DMS 273 treated with DMSO at 0.1 percent for 48 hours (cell line): ENCODE measurements around the gene TUFT1.
"Not testable (repeated sequence)": the region's sequence is repeated elsewhere in the genome, so short reads cannot be mapped to it uniquely, and the experiment has no call there.

Experiments
- DNase-seq: peaks from one replicate; lab custom pipeline; 2025; lab: John Stamatoyannopoulos, UW

TUFT1 gene

DNA sequence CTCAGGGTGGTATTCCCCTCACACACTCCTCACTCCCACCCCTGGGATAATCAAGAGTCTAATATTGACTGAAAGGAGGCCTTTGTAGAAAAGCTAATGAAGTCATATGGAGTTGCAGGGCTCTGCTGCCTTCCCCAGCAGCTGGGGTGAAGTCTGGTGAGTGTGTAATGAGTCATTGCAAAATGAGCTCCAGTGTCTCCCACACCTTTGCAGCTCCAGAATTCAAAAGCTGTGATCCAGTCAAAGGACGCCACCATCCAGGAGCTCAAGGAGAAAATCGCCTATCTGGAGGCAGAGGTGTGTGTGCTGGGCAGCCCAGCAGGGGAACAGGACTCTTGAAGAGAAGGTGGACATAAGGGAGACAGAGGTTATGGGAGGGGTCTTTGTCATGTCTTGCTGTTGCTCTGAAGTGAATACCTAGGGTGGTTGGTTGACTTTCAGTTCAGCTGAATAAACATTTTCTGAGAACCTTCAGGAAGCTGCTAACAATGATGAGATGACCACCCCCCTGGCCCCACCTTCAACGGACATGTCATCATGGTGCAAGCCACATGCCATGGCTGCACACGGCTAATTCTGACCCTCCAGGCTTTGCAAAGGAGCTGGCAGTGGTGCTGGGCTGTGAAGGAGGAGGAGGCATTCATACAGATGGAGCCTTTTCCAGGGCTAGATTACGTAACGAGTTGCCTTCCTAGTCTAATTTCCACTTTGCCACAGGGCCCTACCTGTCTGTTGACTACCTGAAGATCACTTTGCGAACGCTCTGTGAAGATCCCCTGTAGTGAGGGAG is 39.5 kb downstream of the TUFT1 start:
- DNase-seq: peak; percentile 3

DNA sequence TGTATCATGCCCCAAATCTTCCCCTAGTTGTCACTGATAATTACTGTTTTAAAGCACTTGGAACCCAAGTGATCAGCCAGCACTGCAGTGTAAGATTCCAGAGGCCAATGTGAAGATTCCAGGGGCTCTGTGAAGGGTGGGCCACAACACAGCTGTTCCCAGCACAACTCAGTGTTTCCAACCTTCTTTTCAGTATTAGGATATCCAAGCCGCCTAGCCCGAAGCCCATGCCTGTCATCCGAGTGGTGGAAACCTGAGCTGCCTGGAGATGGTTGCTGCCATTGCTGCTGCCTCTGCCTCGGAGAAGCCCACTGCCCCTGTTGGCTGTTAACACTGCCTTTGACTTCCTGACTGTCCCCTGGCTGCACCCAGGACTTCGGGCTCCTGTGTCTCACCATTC is 41.3 kb downstream of the TUFT1 start:
- DNase-seq: no peak

DNA sequence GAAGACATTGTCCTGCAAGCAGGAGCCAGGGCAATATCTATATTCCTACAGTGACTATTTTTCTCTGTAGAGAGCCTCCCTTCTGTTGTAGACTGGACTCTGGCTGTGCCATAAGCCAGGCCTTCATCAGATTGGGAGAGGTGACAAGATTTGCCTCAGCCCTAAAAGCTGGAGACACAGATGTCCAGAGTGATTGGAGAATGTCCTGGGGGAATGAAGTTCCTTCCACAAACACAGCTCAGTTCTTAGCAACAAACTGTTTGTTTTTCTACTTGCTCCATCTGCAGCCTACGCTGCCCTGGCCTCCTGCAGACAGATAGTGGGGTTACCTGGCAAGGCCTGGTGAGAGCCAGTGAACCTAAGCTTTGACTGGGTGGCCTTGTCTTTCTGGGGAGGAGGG is 41.8 kb downstream of the TUFT1 start:
- DNase-seq: no peak

DNA sequence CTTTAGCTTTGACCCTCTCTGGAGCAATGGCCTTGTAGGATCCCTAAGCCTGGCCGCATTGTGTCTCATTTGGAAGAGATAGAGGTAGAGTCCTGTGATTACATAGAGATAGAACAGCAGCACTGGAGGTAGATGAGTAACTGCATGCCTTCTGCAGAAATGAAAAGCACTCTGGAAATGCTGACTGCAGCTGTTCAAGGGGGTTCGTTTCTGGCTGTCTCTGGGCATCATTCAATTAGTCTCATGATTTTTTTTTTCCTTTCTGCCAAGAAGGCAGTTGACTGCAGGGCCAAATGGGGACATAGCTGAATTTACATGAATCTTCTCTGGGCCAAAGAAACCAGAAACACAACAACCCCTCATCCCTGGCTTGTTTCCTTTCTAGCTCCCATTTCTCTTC is 43.7 kb downstream of the TUFT1 start:
- no peak for DNase-seq

DNA sequence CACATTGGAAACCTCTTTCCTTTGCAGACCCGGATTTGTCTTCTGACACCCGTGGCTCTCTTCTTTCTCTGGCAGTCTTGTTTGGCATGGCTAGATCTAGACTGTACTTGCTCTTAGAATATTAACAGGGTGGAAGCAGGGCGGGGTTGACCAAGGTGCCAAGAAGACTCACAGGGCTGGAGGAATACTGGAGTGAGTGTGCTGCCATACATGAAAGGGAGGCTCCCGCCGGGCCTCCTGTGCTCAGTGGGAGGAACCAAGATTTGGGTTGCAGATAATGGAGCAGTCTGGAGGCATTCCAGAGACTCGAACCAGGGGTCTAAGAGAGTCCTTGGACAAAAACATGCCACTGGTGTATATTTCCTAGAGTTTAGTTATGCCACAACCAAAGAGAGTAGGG is 44.2 kb downstream of the TUFT1 start:
- DNase-seq: no peak

DNA sequence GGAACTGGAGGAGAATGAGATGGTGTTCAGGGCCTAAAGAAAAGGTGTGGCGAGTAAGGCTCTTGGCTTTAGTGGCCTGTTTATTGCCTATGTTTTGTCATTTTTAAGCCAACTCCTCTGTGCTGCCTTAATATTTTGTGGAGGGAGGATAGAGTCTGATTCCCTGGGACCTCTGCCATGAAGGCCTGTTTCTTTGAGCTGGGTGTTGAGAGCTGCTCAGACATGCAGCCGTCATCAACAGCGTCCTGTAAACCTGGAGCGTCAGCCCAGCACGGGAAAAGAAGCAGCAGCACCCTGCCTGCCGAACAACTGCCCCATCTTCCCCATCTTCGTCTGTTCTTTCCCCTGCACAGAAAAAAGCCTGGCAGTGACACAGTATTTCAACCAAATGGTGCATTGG is 44.7 kb downstream of the TUFT1 start:
- no peak for DNase-seq

DNA sequence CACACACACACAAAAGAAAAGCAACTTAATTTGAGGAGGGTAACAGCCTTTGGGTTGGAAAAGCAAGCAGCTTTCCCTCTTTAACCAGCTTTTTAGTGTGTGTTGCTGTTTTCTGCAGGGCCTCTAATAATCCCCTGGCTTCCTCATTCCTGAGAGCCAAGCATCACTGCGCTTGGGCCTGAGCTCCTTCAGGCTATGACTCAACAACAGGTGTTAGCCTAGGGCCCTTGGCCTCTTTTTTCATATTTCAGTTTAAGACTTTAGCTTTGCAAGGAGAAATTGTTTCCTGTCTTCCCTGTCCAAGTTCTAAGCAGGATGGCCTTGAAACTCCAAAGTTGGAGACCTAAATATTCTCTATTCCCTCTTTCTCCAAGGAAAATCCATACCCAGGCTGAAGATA is 45.5 kb downstream of the TUFT1 start:
- no peak for DNase-seq

DNA sequence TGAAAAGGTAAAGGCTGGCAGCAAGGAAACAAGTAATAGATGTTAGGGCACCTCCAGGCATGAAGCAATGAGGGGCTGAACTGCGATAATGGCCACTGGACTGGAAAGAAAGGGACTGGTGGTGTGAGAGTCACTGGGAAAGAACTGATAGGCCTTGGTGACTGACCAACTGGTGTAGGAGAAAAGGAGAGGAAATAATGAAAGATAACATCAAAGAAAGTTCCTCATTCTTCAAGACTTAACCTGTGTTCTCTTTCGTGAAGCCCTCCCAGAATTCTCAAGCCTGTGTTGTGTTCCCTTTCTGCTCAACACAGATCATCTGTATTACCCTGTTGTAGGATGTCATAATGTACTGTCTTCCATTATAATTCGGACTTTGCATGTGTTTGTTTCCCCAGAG is 50.9 kb downstream of the TUFT1 start:
- no peak for DNase-seq

DNA sequence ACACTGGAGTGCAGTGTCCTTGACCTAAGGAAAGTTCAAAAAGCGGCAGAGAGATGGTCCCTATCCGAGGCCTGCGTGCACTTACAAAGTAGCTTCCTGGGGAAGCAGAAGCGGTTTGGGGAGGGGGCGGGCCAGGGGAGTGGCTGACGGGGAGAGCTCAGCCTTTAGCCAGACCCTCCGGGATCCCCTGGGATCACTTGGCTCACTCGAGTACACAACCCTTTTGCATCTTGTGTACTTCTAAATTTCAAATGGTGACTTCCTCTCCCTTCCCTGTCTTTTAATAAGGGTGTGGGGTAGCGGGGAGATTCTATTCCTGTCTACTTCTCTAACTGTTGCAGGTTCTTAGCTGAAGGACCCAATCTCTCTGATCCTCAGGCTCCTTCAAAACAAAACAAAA is 53.6 kb downstream of the TUFT1 start:
- no peak for DNase-seq

DNA sequence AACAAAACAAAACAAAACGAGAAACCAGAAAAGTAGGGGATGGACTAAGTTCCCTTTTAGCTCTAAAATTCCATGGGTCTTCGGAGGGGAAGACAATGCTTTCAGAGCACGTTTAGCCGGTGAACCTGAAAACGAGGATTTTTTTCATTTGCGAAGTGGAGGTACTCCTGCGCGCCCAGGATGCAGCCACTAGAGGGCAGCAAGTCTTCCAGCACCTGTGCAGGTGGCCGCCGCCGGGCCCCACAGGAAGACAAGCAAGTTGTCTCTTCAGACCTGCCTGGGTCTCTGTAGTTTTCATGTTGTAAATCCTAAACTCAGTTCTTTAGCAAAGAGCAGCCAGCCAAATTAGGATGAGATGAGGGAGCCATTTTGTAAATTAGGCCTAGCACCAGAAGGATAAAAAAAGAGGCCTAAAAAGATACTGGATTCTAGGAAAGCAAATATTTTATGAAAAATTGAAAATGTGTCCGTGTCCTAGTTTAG is 54.1 kb downstream of the TUFT1 start:
- DNase-seq: peak; percentile 11

DNA sequence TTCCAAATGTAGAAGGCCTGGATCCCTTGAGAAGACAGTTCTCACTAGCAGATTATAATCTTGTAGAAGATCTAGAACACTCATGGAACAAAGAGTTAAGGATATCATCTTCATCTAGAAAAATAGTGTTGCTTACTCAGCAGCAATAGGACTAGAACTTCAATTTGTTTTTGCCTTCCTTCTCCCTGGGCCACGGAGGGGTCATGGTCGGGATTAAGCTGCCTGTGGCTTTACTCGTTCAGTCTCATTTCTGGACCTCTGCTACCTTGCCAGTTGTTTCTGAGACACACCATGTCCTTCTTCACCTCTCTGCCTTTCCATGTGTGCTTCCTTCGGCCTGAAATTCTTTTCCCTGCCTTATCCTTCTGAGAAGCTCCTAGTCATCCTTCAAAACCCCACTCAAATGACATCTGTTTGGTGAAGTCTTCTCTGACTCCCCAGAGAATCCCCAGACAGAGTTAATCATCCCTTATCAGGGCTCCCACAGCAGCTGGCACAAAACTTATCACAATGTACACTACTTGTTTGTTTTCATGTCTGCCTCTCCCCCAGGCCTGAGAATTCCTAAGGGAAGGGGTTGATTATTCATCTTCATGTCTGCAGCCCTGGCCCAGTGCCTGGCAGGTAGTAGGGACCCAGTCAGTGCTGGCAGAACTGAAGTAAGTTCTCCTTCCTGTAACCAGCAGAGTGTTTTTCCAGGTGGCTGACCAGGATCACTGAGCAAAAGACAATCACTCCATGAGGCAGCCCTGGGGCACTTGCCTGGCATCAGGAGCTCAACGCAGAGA is 56.3 kb downstream of the TUFT1 start:
- no peak for DNase-seq

DNA sequence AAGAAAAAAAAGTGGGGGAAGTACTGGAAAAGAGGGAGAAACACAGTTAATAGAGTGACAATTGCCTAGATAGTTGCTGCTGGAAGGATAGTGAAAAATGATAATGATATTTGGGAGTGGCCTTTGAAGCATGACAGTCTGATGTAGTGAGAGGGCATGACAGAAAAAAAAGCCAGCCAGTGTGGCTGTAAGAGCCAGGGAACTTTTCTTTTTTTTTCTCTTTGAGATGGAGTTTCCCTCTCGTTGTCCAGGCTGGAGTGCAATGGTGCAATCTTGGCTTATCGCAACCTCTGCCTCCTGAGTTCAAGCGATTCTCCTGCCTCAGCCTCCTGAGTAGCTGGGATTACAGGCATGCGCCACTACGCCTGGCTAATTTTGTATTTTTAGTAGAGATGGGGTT is 62.4 kb downstream of the TUFT1 start:
- not testable (repeated sequence) for DNase-seq

DNA sequence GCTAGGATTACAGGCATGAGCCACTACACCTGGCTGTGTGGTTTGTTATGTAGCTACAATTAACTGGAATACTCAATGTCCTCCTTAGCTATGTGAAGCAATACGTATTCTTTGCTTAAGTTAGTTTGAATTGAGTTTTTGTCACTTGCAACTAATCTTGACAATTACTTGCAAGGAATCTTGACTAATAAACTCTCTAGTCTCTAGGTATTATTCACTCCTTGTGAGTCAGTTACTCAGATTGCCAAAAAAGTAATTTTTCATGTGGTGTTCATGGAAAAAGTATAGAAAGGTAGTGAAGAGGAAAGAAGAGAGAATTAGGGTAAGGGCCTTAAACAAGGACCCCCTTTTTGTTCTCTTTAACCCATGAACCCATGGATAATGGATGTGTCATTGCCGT is 64.2 kb downstream of the TUFT1 start:
- DNase-seq: no peak

DNA sequence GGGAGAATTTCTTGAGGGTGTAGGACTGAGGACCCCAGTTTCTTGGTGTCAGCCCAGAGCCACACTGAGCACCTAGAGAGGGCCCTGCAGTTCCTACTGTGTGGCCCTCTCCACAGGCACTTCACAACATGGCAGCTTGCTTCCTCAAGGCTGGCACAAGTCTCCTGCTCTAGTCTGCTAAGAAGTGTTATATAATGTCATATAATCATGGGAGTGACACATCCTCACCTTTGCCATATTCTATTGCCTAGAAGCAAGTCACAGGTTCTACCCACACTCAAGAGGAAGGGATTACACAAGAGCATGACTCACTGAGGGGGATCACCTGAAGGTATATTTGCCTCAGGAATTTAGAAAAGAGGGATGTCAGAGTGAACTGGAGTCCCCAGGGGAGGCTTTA is 66.3 kb downstream of the TUFT1 start:
- no peak for DNase-seq

DNA sequence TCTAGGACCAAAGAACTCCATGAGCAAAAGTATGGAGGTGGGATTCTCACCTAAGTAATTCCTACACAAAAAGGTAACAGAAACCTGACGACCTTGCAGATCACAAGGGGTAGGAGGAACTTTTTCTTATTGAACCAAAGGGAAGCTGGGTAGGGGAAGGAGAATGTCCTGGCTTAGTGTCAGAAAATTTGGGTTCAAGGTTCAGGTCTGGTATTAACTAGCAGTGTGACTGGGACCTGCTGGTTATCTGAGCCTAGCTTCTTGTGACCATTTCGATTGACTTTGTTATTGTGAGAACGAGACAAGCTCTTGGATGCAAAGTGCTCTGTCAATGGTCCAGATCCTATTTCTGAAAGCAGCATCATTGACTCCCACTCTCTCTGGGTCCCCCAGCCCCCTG is 66.7 kb downstream of the TUFT1 start:
- DNase-seq: no peak

DNA sequence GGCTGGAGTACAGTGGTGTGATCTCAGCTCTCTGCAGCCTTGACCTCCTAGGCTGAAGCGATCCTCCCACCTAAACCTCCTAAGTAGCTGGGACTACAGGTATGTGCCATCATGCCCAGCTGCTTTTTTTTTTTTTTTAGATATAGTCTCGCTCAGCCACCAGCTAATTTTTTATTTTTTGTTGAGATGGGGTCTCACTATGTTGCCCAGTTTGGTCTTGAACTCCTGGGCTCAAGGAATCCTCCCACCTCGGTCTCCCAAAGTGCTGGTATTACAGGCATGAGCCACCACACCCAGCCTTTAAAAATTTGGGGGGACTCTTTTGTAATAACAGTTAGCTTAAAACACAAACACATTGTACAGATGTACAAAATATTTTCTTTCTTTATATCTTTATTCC is 70.0 kb downstream of the TUFT1 start:
- no peak for DNase-seq

DNA sequence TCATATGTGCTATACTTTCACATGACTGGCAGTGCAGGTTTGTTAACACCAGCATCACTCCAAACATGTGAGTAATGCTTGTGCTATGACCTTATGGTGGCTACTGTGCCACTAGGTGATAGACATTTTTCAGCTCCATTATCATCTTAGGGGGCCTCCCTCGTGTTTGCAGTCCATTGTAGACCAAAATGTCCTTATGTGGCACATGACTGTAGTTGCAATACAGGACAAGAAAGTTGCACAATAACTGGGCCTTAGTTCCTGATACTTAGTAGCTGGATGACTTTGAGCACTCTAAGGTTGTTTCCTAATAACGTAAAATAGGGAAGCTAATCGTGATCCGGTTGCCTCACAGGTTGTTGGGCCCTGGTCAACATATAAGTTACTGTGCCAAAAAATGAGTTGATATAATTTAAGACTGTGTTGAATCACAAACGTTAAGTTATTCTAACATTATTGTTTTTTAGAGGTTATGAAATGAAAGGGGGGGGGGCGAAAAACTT is 71.2 kb downstream of the TUFT1 start:
- DNase-seq: no peak

DNA sequence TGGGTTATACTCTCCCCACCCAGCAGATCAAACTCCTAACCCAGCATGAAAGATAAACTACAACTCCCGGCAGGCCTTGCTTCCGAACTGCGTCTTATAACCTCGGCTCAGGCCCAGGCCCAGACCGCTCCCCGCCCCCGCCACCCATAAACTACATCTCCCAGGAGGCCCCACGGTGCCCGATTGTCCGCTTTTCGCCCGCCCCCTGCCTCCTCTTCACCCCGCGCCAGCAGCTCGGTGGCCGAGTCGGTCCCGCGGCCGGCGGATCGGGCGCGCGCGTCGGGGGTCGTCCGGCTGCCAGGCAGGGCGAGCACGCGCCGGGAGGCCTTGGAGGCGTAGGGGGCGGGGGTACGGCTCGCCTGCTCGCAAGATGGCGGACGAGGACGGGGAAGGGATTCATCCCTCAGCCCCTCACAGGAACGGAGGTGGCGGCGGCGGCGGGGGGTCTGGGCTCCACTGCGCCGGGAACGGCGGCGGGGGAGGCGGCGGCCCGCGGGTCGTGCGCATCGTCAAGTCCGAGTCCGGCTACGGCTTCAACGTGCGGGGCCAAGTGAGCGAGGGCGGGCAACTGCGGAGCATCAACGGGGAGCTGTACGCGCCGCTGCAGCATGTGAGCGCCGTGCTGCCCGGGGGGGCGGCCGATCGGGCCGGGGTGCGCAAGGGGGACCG is 71.9 kb downstream of the TUFT1 start, which contains the start of gene SNX27:
TSS of gene SNX27 (plus strand) at position 219 of the 669 bp plus-strand sequence. CDS start at position 371, 152 bp downstream.
- DNase-seq: peak; percentile 90

DNA sequence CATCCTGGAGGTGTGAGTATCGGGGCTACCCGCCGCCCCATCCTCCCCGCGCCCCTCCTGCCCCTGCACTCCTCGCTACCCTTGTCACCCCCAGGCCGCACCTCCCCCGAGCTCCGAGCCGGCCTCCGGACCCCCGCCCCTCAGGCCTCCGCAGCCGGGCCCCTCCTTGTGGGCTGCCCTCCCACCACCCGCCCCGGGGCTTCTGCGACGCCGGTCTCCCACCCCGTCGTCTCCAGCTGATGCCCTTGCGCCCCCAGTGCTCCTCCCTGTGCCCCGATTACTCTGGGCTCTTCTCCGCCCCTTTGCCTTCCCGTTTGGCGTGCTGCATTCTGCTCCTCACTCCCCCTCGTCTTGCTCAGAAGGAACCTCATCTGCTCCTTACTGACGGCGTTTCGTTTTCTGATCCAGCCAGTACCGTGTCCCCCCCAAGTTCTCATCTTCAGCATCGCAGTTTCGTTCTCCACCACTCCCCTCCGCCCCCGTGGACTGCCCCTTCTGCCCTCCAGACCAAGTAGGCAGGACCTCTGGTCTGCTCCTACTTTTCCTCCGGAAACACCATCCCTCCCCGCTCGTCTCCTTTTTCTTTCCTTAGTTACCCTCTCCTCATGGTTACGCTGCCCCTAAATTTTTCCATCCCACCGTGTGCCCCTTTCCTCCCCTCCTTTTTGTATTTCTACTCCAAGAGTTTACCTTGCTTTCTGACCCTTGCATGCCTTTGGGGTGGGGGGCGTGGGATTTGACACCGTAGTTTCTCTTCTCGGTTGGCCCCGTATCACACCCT is 72.6 kb downstream of the TUFT1 start:
- DNase-seq: no peak

DNA sequence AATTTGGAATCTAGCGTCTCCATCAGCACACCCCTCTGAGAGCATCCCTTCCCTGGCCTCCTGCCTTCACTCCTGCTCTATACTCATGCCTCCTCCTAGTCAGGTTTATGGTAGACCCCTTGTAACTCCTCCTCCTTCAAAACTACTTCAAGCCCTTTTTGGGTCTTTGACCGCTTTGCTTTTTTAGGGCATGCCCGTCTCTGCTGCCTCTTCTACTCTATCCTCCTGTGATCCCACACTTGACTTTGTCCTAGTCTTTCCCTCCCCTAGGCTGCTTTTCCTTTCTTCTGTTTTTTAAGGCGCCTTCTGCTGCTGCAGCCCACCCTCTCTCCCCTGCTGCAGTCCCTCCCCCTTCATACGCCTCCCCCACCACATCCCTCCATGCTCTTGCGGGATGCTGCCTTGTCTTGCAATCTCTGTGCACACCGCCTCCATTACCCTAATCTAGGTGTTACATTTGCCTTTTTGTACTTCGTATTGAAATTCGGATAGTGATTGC is 73.2 kb downstream of the TUFT1 start:
- no peak for DNase-seq

DNA sequence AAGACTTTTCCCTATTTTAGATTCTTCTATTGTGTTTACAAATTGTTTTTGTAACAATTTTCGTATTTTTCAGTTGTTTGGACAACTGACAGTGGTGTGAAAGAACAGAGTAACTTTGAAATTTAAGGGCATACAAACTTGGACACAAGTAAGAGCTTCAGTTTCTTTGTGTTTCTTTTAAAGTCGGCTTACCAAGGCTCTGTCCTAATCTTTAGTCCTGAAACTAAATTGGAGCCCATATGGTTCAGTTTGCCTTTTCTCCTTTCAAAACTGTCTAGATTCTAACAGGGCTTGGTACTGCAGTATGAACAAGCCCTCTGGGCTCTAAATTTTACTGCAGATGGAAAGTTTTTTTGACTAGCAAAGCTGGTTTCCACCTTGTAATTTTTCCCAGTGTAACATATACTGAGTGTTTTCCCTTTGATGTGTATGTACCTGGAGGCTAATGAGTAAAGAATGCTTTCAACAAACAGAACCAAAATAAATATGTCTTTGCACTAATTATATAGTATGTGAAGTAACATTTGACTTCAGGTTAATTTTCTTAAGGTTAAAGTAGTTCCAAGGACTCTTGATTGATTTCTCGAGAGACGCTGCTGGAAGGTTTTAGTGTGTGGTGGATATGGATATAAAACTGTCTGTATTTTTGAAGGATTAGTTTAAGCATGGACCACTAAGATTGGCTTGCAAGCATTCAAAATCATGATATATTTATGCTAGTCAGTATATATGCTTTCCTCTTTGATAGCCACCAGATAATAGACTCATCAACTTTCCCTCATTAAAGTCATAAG is 75.8 kb downstream of the TUFT1 start:
- DNase-seq: no peak
